Activated CD4-positive, alpha-beta T cell treated with anti-CD3 and anti-CD28 coated beads, Interleukin-2, amount 10 ng/mL, durations not matched to agents 24 days and 14 days (primary cell): ENCODE data around the gene ALK. TPM values are rescaled to one million over a fixed set of nuclear protein-coding genes. Genes with fewer than 3 reads are reported as not detected.

Experiments
- DNase-seq: peaks from one replicate; pipeline ENCODE4 v3.0.0; 2022
- H3K27ac Mint-ChIP-seq: one replicate; pipeline ENCODE4 v1.8.0; 2022; ENCODE audit warnings: mild to moderate bottlenecking, mixed read lengths
- H3K27me3 Mint-ChIP-seq: one replicate; pipeline ENCODE4 v1.8.0; 2022; ENCODE audit warnings: mixed read lengths
- H3K36me3 Mint-ChIP-seq: one replicate; pipeline ENCODE4 v1.8.0; 2022; ENCODE audit warnings: low read depth, mild to moderate bottlenecking, mixed read lengths
- H3K4me1 Mint-ChIP-seq: one replicate; pipeline ENCODE4 v1.8.0; 2021; ENCODE audit warnings: mixed read lengths
- H3K4me3 Mint-ChIP-seq: one replicate; pipeline ENCODE4 v1.8.0; 2022; ENCODE audit warnings: mild to moderate bottlenecking, moderate library complexity, mixed read lengths
- H3K9me3 Mint-ChIP-seq: one replicate; pipeline ENCODE4 v1.8.0; 2021; ENCODE audit warnings: mixed read lengths
- intact Hi-C: fragments of 100-400 bp; cut with micrococcal nuclease; formaldehyde crosslinking; loops from one replicate; pipeline ENCODE4 v1.15.1; 2023
- total RNA-seq: library from RNA; stranded (reverse); gene quantifications from 2 replicates; pipeline ENCODE4 v1.2.3, GENCODE V29; 2022

Gene ALK
- total RNA-seq, 1 donor from 2014 or later: not detected

- intact Hi-C loops: no loop called here
Observed at GRCh38 chr2:29516767-29517166, 404.6 kb downstream of the ALK start.

GRCh38 chr2:29509878-29510277 lies 411.5 kb downstream of the ALK start:
- intact Hi-C loops: no loop called here
- no peak for DNase-seq
- Mint-ChIP-seq H3K4me1 (no peaks in the 10 kb centered on the region), H3K27ac (no peak overlapping the region), H3K9me3 (no peaks in the 10 kb centered on the region), H3K27me3 (no peaks in the 10 kb centered on the region), H3K36me3 (no peaks in the 10 kb centered on the region), H3K4me3 (no peak overlapping the region)

More at GRCh38 chr2:29516767-29517166, 404.6 kb downstream of the ALK start:
- Mint-ChIP-seq H3K36me3 (no peaks in the 10 kb centered on the region), H3K27me3 (peaks cover 1% of the 10 kb centered on the region), H3K27ac (no peak overlapping the region), H3K4me1 (no peaks in the 10 kb centered on the region), H3K4me3 (no peak overlapping the region), H3K9me3 (no peaks in the 10 kb centered on the region)
- DNase-seq: no peak

GRCh38 chr2:29509397-29509796 lies 412.0 kb downstream of the ALK start:
- H3K36me3 Mint-ChIP-seq: no peaks in the 10 kb centered on the region
- no peak overlapping the region for H3K27ac Mint-ChIP-seq
- H3K27me3 Mint-ChIP-seq: no peaks in the 10 kb centered on the region
- intact Hi-C loops: no loop called here
- no peaks in the 10 kb centered on the region for H3K4me1 Mint-ChIP-seq
- DNase-seq: no peak
- no peaks in the 10 kb centered on the region for H3K9me3 Mint-ChIP-seq
- H3K4me3 Mint-ChIP-seq: no peak overlapping the region

DNA sequence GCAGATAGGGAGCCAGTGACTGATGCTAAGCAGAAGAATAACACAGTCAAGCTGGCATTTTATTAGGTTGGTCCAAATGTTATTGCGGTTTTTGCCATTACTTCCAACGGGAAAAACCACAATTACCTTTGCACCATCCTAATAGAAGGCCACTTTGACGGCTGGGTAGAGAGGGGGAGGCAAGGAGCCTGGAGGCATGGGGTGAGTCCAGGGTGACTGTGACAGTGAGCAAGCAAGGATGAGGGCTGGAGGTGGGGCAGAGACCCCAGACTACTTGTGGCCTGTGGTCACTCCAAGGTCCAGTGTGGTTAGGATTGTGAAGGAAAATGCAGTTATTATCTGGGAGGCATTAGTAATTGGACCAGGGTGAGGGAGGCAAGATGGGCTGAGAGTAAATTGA lies 416.6 kb downstream of the ALK start:
- no peak overlapping the region for H3K4me3 Mint-ChIP-seq
- H3K27ac Mint-ChIP-seq: no peak overlapping the region
- H3K9me3 Mint-ChIP-seq: no peaks in the 10 kb centered on the region
- H3K4me1 Mint-ChIP-seq: no peaks in the 10 kb centered on the region
- intact Hi-C loops: no loop called here
- no peak for DNase-seq
- no peaks in the 10 kb centered on the region for H3K27me3 Mint-ChIP-seq
- no peaks in the 10 kb centered on the region for H3K36me3 Mint-ChIP-seq

- no peaks in the 10 kb centered on the region for H3K9me3 Mint-ChIP-seq
- H3K27me3 Mint-ChIP-seq: no peaks in the 10 kb centered on the region
- no peak for DNase-seq
- intact Hi-C loops: no loop called here
- no peaks in the 10 kb centered on the region for H3K36me3 Mint-ChIP-seq
- H3K4me3 Mint-ChIP-seq: no peak overlapping the region
- no peaks in the 10 kb centered on the region for H3K4me1 Mint-ChIP-seq
- H3K27ac Mint-ChIP-seq: no peak overlapping the region
Observed at GRCh38 chr2:29502460-29502911, 418.9 kb downstream of the ALK start.

DNA sequence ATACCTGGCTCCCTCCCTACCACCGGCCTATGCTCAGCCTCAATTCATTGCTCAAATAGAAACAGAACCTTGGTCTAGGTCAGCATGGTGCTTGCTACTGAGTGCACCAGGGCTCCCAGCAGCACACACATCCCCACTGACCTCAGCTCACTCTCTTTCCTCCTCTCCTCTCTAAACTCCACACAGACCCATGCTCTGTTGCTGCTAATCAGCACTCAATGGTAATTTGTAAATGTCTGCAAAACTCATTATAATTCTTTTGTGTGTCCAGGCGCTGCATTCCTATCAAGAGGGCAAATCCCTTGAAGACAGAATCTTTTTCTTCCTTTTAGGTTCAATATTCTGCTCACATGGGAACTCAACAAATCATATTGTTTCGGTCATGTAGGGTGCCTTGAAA lies 424.0 kb downstream of the ALK start:
- H3K27me3 Mint-ChIP-seq: no peaks in the 10 kb centered on the region
- no peak for DNase-seq
- H3K9me3 Mint-ChIP-seq: no peaks in the 10 kb centered on the region
- intact Hi-C loops: no loop called here
- H3K27ac Mint-ChIP-seq: no peak overlapping the region
- H3K36me3 Mint-ChIP-seq: no peaks in the 10 kb centered on the region
- no peak overlapping the region for H3K4me3 Mint-ChIP-seq
- no peaks in the 10 kb centered on the region for H3K4me1 Mint-ChIP-seq

DNA sequence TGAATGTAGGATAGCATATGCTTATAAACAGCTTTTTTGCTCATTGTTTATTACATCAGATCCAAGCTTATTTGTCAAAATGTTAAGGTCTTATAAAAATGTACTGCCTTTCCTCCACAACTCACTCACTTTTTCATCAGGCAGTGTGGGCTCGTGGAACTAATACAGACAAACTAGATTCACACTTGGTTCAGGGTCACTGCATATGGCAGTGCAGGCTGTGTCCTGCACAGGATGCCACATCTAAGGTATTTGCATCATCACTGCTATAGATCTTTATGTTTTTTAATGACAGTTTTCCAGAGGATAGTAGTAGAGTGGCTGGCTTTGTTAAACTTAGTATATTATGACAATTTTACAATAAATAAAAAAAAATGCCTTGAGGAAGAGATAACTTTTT lies 425.2 kb downstream of the ALK start:
- no peaks in the 10 kb centered on the region for H3K27me3 Mint-ChIP-seq
- H3K27ac Mint-ChIP-seq: no peak overlapping the region
- H3K4me1 Mint-ChIP-seq: no peaks in the 10 kb centered on the region

GRCh38 chr2:29495536-29496060 lies 425.8 kb downstream of the ALK start:
- DNase-seq: no peak
- H3K27me3 Mint-ChIP-seq: no peaks in the 10 kb centered on the region
- no peaks in the 10 kb centered on the region for H3K4me1 Mint-ChIP-seq
- no peak overlapping the region for H3K4me3 Mint-ChIP-seq
- H3K36me3 Mint-ChIP-seq: no peaks in the 10 kb centered on the region
- intact Hi-C loops: no loop called here
- no peaks in the 10 kb centered on the region for H3K9me3 Mint-ChIP-seq
- no peak overlapping the region for H3K27ac Mint-ChIP-seq

More for the DNA sequence above, 425.2 kb downstream of the ALK start:
- Mint-ChIP-seq H3K4me3 (no peak overlapping the region), H3K9me3 (no peaks in the 10 kb centered on the region), H3K36me3 (no peaks in the 10 kb centered on the region)
- no peak for DNase-seq
- intact Hi-C loops: no loop called here

GRCh38 chr2:29495068-29495467 lies 426.3 kb downstream of the ALK start:
- no peak overlapping the region for H3K4me3 Mint-ChIP-seq
- H3K27me3 Mint-ChIP-seq: no peaks in the 10 kb centered on the region
- H3K27ac Mint-ChIP-seq: no peak overlapping the region
- no peaks in the 10 kb centered on the region for H3K9me3 Mint-ChIP-seq
- no peak for DNase-seq
- H3K36me3 Mint-ChIP-seq: no peaks in the 10 kb centered on the region
- intact Hi-C loops: no loop called here
- H3K4me1 Mint-ChIP-seq: no peaks in the 10 kb centered on the region

DNA sequence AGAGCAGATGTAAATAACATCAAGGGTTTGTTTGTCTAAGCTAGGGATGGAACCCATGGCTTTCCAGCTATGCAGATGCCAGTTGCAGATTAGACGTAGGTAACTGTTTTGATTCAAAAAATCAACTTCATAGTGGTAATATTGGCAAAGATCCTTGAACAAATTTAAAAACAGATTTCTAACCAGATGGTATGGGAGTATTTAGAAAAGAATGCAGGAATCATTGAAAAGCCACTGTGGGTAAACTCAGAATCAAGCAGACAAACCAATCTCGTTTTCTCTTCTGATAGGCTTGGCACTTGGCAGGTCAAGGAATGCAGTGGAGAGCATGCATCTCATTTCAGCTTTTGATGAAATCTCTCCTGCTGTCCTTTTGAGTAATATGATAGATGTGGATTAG lies 428.7 kb downstream of the ALK start:
- Mint-ChIP-seq H3K27ac (no peak overlapping the region), H3K36me3 (no peaks in the 10 kb centered on the region), H3K4me3 (no peak overlapping the region), H3K4me1 (no peaks in the 10 kb centered on the region), H3K27me3 (peaks cover 1% of the 10 kb centered on the region), H3K9me3 (no peaks in the 10 kb centered on the region)
- DNase-seq: no peak
- intact Hi-C loops: no loop called here

DNA sequence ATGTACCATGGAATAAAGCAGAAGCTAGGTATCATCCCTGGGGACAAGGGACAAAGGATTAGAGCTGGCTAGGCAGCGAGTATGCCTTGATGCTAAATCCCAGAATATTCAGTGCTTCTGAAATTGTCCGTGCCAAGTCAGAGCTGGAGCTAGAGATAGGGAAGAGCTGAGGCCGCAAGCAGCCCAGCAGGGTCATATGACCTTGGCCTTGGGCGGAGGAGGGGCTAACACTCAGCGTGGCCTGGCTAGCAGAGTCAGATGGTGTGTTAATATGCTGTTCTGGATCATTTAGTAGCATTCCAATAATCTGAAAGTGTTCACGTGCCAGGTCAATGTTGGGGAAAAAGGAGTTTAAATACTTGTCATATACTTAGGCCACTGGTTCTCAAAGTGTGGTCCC lies 431.3 kb downstream of the ALK start:
- Mint-ChIP-seq H3K9me3 (no peaks in the 10 kb centered on the region), H3K4me3 (no peak overlapping the region), H3K27me3 (peaks cover 10% of the 10 kb centered on the region), H3K4me1 (no peaks in the 10 kb centered on the region), H3K27ac (no peak overlapping the region), H3K36me3 (no peaks in the 10 kb centered on the region)
- intact Hi-C loops: no loop called here
- no peak for DNase-seq

- Mint-ChIP-seq H3K4me1 (no peaks in the 10 kb centered on the region), H3K36me3 (no peaks in the 10 kb centered on the region), H3K9me3 (no peaks in the 10 kb centered on the region), H3K27ac (no peak overlapping the region), H3K4me3 (no peak overlapping the region), H3K27me3 (peaks cover 11% of the 10 kb centered on the region)
- DNase-seq: no peak
- intact Hi-C loops: no loop called here
Observed at GRCh38 chr2:29489568-29489967, 431.8 kb downstream of the ALK start.

DNA sequence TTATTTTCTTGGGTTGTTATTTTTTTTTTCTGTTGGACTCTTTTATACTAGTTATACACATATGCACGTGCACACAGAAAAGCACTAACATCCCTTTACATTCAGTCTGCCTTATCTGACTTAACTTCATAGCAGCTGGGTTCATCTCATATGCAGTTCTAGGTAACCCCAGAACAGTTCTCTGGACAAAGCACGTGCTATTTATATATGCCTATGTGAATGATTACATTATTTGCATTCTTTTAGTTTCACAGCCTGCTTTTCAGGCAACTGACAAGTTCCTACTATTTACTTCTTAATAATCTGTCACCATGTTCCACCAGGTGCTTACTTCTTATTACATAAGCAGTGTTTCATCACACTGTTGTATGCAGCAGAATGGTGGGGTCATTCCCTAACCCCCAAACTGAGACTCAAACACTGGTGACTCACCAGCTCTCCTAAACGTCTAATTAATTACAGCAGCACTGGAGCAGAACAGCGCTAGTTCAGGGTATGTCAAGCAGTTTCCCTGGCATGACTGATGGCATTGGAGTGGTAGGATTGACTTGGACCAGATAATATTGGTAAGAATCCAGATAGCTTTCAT lies 433.3 kb downstream of the ALK start:
- H3K9me3 Mint-ChIP-seq: no peaks in the 10 kb centered on the region
- no peak overlapping the region for H3K4me3 Mint-ChIP-seq
- intact Hi-C loops: no loop called here
- H3K27me3 Mint-ChIP-seq: peaks cover 16% of the 10 kb centered on the region
- H3K4me1 Mint-ChIP-seq: no peaks in the 10 kb centered on the region
- H3K36me3 Mint-ChIP-seq: no peaks in the 10 kb centered on the region
- no peak overlapping the region for H3K27ac Mint-ChIP-seq
- DNase-seq: no peak

- no peaks in the 10 kb centered on the region for H3K9me3 Mint-ChIP-seq
- no peaks in the 10 kb centered on the region for H3K36me3 Mint-ChIP-seq
- H3K27ac Mint-ChIP-seq: no peak overlapping the region
- H3K4me3 Mint-ChIP-seq: no peak overlapping the region
- intact Hi-C loops: no loop called here
- no peak for DNase-seq
- H3K27me3 Mint-ChIP-seq: peaks cover 25% of the 10 kb centered on the region
- no peaks in the 10 kb centered on the region for H3K4me1 Mint-ChIP-seq
Observed at GRCh38 chr2:29485631-29486030, 435.8 kb downstream of the ALK start.

DNA sequence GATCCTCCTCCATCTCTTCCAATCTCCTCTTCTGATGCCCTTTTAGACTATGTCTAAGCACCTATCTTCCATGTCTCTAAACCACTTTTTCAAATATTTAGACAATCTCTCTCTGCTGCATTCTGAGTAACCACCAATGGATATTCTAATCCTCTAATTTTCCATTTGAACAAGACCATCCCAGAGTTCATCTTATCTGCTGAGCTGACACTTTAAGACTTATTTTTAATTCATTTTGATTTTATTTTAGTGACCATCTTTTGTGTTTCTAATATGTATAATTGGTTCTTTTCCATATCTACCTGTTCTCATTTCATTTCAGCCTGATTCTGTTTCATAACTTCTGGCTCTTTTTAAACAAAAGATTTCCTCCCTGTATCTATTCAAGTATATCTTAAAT lies 436.3 kb downstream of the ALK start:
- peaks cover 27% of the 10 kb centered on the region for H3K27me3 Mint-ChIP-seq
- H3K9me3 Mint-ChIP-seq: no peaks in the 10 kb centered on the region
- H3K27ac Mint-ChIP-seq: no peak overlapping the region
- DNase-seq: no peak
- H3K4me1 Mint-ChIP-seq: no peaks in the 10 kb centered on the region
- H3K36me3 Mint-ChIP-seq: no peaks in the 10 kb centered on the region
- intact Hi-C loops: no loop called here
- H3K4me3 Mint-ChIP-seq: no peak overlapping the region
